ENCODE measurements around the gene CFB.

The CFB gene

DNA sequence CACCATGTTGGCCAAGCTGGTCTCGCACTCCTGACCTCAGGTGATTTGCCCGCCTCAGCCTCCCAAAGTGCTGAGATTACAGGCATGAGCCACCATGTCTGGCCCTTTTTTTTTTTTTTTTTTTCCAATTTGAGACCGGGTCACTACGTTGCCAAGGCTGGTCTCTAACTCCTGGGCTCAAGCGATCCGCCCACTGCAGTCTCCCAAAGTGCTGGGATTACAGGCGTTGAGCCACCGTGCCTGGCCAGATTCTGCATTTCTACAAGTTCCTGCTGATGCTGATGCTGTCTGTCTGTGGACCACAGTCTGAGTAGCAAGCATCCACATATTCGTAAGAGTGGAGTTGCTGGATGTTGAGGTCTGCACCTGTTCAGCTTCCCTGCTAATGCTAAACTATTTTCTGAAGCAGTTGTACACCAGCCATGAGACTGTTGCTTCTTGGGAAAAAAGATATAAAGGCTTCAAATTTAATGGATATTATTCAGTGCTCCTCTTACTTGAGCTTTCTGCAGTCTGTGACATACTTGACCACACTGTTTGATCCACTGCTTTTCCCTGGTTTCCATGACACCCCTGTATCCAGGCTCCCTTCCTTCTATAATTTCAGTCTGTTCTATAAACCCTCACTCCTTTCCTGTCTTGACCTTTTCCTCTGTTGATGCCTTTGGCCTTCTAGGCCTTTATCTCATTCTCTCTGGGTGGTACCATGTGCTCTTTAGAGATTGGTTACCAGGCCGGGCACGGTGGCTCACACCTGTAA, 33.9 kb upstream of the CFB start:
- H3K4me3 ChIP-seq (ENCODE audit: low read depth, low read length): no peak overlapping the region
- TF ChIP-seq, protein P1, sequence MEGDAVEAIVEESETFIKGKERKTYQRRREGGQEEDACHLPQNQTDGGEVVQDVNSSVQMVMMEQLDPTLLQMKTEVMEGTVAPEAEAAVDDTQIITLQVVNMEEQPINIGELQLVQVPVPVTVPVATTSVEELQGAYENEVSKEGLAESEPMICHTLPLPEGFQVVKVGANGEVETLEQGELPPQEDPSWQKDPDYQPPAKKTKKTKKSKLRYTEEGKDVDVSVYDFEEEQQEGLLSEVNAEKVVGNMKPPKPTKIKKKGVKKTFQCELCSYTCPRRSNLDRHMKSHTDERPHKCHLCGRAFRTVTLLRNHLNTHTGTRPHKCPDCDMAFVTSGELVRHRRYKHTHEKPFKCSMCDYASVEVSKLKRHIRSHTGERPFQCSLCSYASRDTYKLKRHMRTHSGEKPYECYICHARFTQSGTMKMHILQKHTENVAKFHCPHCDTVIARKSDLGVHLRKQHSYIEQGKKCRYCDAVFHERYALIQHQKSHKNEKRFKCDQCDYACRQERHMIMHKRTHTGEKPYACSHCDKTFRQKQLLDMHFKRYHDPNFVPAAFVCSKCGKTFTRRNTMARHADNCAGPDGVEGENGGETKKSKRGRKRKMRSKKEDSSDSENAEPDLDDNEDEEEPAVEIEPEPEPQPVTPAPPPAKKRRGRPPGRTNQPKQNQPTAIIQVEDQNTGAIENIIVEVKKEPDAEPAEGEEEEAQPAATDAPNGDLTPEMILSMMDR (IDR thresholded peaks at IDR 0.05; ENCODE audit: insufficient read depth, low read length, missing control alignments): no peak
- ChIA-PET POLR2A (no interaction called here), CTCF (interaction anchor here (1.4 kb wide), 1 partner anchor 40 kb away, joined by 5 read pairs; no protein-coding TSS in a partner anchor)
- no peak for DNase-seq (ENCODE audit: low read depth, low spot score)

DNA sequence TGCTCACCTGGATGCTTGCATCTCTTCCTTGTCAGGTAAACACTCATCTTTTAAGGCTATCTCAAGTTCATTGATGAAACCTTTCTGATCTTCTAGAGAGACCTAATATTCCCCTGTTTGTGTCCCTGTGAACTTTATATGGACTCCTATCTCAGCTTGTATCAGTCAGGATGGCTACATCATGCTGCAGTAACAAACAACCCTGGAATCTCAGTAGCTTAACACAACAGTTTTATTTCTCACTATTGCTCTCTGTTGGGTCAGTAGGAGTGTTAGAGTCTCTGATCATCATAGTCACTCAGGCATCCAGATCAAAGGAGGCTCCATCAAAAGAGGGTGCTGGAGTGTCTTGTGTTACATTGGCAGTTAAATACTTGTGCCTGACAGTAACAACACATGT, 30.5 kb upstream of the CFB start:
- ChIA-PET CTCF (interaction anchor here (1.2 kb wide), 1 partner anchor 37 kb away, joined by 4 read pairs; no protein-coding TSS in a partner anchor), POLR2A (no interaction called here)
- TF ChIP-seq, protein P1 (IDR thresholded peaks at IDR 0.05; ENCODE audit: insufficient read depth, low read length, missing control alignments): no peak
- DNase-seq (ENCODE audit: low read depth, low spot score): no peak
- H3K4me3 ChIP-seq (ENCODE audit: low read depth, low read length): no peak overlapping the region

DNA sequence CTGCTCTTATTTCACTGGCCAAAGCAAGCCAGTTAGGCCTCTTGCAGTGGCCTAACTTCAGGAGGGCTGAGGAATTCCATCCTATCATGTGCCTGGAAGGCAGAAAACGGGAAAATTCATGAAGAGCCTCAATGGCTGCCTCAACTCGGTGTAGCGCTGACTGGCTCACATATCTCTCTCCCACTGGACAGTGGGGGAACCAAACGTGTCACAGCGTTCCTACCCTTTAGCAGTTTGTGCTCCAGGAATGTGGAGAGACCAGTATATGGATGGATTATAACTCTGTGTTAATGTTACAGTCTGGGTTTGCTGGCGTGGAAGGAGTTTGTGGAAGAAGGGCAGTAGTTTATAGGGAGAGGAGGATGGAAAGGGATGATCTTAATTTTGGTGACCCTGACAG, 30.1 kb upstream of the CFB start:
- H3K4me3 ChIP-seq (ENCODE audit: low read depth, low read length): no peak overlapping the region
- POLR2A ChIA-PET: no interaction called here
- TF ChIP-seq, protein P1 (IDR thresholded peaks at IDR 0.05; ENCODE audit: insufficient read depth, low read length, missing control alignments): no peak
- CTCF ChIA-PET: interaction anchor here (1.2 kb wide), 1 partner anchor 36 kb away, joined by 4 read pairs; no protein-coding TSS in a partner anchor
- DNase-seq (ENCODE audit: low read depth, low spot score): no peak

DNA sequence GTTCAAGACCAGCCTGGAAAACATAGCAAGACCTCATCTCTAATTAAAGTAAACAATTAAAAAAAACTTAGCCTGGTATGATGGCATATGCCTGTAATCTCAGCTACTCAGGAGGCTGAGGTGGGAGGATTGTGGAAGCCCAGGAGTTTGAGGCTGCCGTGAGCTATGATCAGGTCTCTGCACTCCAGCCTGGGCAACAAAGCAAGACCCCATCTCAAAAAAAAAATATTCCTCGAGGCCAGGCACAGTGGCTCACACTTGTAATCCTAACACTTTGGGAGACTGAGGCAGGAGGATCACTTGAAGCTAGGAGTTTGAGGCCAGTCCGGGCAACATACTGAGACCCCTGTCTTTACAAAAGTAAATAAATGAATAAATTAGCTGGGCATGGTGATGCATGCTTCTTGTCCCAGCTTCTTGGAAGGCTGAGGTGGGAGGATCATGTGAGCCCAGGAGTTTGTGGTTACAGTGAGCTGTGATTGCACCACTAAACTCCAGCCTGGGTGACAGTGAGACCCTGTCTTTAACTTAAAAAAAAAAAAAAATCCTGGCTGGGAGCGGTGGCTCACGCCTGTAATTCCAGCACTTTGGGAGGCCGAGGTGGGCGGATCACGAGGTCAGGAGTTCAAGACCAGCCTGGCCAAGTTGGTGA, 27.7 kb upstream of the CFB start:
- H3K4me3 ChIP-seq (ENCODE audit: low read depth, low read length): no peak overlapping the region
- ChIA-PET CTCF (interaction anchor here (1.0 to 1.8 kb wide), 4 partner anchors 13 to 39 kb away, joined by 3 to 10 read pairs (median 4); partner anchors contain the start of gene CFB), POLR2A (interaction anchor here (0.6 kb wide), 1 partner anchor 33 kb away, joined by 4 read pairs; no protein-coding TSS in a partner anchor)
- DNase-seq (ENCODE audit: low read depth, low spot score): no peak
- TF ChIP-seq, protein P1 (IDR thresholded peaks at IDR 0.05; ENCODE audit: insufficient read depth, low read length, missing control alignments): no peak

DNA sequence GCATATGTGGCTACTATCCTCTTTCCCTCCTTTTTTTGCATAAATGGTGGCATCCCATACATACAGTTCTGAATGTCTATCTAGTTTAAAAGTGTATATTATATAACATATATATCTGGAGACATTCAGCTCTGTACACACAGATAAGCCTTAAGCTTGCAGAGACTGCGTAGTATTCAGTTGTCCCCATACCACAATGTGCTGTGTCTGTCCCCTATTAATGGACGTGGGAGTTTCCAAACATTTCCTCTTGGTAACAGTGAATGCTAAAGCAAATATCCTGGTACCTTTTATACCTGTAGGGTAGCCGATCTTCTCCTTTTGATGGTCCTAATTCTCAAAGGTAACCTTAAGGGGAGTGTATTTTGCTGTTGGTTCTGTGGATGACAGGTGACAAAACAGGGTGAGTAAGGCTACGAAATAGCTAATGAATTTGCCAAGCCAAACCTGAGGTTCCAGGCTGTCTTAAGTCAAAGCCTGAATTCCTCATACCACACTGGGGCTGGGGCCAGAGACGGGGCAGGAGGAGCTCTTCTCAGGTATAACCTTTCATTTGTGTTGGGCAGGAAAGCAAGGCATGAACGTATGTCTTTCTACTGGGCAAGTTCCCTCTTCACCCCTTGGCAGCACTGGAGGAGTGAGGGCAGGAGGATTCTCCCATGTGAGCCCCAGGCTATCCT, 26.1 kb upstream of the CFB start:
- ChIA-PET POLR2A (no interaction called here), CTCF (interaction anchor here (0.6 to 1.6 kb wide), 4 partner anchors 11 to 55 kb away, joined by 3 to 6 read pairs (median 4); no protein-coding TSS in a partner anchor)
- DNase-seq (ENCODE audit: low read depth, low spot score): no peak
- TF ChIP-seq, protein P1 (IDR thresholded peaks at IDR 0.05; ENCODE audit: insufficient read depth, low read length, missing control alignments): no peak
- H3K4me3 ChIP-seq (ENCODE audit: low read depth, low read length): no peak overlapping the region

All from AG04449 (cell line).